ENCODE data around the gene KCNN4. TPM values are rescaled to one million over a fixed set of nuclear protein-coding genes. Genes with fewer than 3 reads are reported as not detected.
A peak's percentile ranks its signal among the peaks of the same experiment; 100 is the strongest.

KCNN4 gene
- total RNA-seq, 4 donors from 2014 or later, result 26.5 to 72.2 (median 37.4) TPM; not detected in 1

DNA sequence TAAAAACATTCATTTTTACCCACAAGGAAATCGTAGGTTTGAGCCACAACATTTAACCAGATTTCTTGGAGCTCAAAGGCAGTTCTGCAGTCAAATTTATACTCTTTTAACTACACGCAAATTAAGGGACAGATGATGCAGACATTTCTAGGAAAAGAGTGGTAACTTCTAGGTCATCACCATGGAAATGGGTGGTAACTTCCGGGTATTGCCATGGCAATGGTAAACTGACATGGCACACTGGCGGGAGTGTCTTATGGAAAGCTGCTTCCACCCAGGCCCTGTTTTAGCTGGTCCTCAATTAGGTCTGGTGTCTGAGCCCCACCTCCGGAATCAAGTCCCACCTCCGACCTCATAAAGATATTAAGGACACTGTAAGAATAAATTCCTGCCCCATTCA, 31.9 kb upstream of the KCNN4 start:
- H3K27ac ChIP-seq, result no peak overlapping the region
- in situ Hi-C loops (cut with MboI; ENCODE audit: low pct_ligation_motif_present in 1 of 4, low pct_unique_long_range_greater_than_20kb in 1 of 4, low sequenced_read_pairs in 3 of 4) (loop anchor here in 1 of 4 donors (25.0 kb wide), 1 partner anchor 375 kb away; no protein-coding TSS in a partner anchor), intact Hi-C loops (cut with DNase I; ENCODE audit: low total_unique reads) (no loop called here)
- H3K27me3 ChIP-seq, result no peaks in the 10 kb centered on the region
- no peaks in the 10 kb centered on the region for H3K9me3 ChIP-seq
- H3K4me1 ChIP-seq, result no peaks in the 10 kb centered on the region
- no peaks in the 10 kb centered on the region for H3K36me3 ChIP-seq
- TF ChIP-seq POLR2A (IDR thresholded peaks at IDR 0.05), result no peak
- TF ChIP-seq, protein P1, sequence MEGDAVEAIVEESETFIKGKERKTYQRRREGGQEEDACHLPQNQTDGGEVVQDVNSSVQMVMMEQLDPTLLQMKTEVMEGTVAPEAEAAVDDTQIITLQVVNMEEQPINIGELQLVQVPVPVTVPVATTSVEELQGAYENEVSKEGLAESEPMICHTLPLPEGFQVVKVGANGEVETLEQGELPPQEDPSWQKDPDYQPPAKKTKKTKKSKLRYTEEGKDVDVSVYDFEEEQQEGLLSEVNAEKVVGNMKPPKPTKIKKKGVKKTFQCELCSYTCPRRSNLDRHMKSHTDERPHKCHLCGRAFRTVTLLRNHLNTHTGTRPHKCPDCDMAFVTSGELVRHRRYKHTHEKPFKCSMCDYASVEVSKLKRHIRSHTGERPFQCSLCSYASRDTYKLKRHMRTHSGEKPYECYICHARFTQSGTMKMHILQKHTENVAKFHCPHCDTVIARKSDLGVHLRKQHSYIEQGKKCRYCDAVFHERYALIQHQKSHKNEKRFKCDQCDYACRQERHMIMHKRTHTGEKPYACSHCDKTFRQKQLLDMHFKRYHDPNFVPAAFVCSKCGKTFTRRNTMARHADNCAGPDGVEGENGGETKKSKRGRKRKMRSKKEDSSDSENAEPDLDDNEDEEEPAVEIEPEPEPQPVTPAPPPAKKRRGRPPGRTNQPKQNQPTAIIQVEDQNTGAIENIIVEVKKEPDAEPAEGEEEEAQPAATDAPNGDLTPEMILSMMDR (IDR thresholded peaks at IDR 0.05), result no peak
- 40 to 61% methylated on average over 4 to 6 of the region's 6 CpGs for WGBS, 2 donors (ENCODE audit: low coverage in 1 of 2)
- no peak for DNase-seq
- H3K4me3 ChIP-seq, result no peak overlapping the region

DNA sequence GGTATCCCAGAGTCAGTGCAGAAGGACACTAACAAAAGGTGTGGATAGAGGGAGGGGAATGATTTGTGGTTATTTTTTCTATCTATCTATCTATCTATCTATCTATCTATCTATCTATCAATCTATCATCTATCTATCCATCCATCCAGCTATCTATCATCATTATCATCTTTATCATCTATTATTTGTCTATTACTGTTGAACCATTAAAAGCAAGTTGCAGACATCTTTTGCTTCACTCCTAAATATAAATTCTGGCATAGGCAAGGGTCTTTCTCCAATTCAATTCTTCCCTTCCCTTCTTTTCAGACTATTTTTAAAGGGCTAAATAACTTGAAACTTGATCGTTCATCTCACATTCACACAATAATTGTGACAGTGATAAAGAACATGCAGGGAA, 31.5 kb upstream of the KCNN4 start:
- in situ Hi-C loops (cut with MboI; ENCODE audit: low pct_ligation_motif_present in 1 of 4, low pct_unique_long_range_greater_than_20kb in 1 of 4, low sequenced_read_pairs in 3 of 4), result loop anchor here in 1 of 4 donors (25.0 kb wide), 1 partner anchor 375 kb away; no protein-coding TSS in a partner anchor
- 58 to 76% methylated on average over 1 of the region's 1 CpG for WGBS, 2 donors (ENCODE audit: low coverage in 1 of 2)
- TF ChIP-seq POLR2A (IDR thresholded peaks at IDR 0.05), result no peak
- TF ChIP-seq, protein P1 (IDR thresholded peaks at IDR 0.05), result no peak
- no peak for TF ChIP-seq EP300 (IDR thresholded peaks at IDR 0.05; ENCODE audit: low read depth)
- no peak for TF ChIP-seq POLR2AphosphoS5 (IDR thresholded peaks at IDR 0.05)

DNA sequence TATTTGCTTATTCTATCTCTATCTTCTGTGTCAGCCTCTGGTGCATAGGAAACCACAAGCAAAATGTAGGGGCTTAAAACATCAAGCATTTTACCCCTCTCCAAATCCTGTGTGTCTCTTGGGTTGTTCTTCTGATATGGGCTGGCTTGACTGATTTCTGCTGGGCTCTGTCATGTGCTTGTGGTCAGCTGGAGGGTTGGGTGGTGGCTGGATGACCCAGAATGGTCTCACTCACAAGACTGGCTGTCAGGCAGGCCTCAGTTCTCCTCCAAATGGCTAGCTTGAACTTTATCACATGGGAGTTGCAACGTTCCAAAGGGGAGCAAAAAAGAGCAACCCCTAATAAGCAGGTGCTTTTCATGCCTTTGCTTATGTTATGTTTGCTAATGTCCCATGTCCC, 31.1 kb upstream of the KCNN4 start:
- TF ChIP-seq POLR2A (IDR thresholded peaks at IDR 0.05) (no peak), POLR2AphosphoS5 (IDR thresholded peaks at IDR 0.05) (no peak), EP300 (IDR thresholded peaks at IDR 0.05; ENCODE audit: low read depth) (no peak)
- TF ChIP-seq, protein P1 (IDR thresholded peaks at IDR 0.05), result no peak
- intact Hi-C loops (cut with DNase I; ENCODE audit: low total_unique reads), result no loop called here
- Histone ChIP-seq H3K4me3 (no peak overlapping the region), H3K9me3 (no peaks in the 10 kb centered on the region), H3K27me3 (no peaks in the 10 kb centered on the region), H3K36me3 (no peaks in the 10 kb centered on the region), H3K4me1 (no peaks in the 10 kb centered on the region), H3K27ac (no peak overlapping the region)
- WGBS, 2 donors (ENCODE audit: low coverage in 1 of 2), result 20 to 29% methylated on average over 1 of the region's 1 CpG
- DNase-seq, result no peak
- in situ Hi-C loops (cut with MboI; ENCODE audit: low pct_ligation_motif_present in 1 of 4, low pct_unique_long_range_greater_than_20kb in 1 of 4, low sequenced_read_pairs in 3 of 4), result loop anchor here in 1 of 4 donors (25.0 kb wide), 1 partner anchor 375 kb away; no protein-coding TSS in a partner anchor

More for the DNA sequence above, 31.5 kb upstream of the KCNN4 start:
- intact Hi-C loops (cut with DNase I; ENCODE audit: low total_unique reads), result no loop called here
- Histone ChIP-seq H3K36me3 (no peaks in the 10 kb centered on the region), H3K4me3 (no peak overlapping the region), H3K27ac (no peak overlapping the region), H3K4me1 (no peaks in the 10 kb centered on the region), H3K27me3 (no peaks in the 10 kb centered on the region), H3K9me3 (no peaks in the 10 kb centered on the region)
- no peak for DNase-seq

DNA sequence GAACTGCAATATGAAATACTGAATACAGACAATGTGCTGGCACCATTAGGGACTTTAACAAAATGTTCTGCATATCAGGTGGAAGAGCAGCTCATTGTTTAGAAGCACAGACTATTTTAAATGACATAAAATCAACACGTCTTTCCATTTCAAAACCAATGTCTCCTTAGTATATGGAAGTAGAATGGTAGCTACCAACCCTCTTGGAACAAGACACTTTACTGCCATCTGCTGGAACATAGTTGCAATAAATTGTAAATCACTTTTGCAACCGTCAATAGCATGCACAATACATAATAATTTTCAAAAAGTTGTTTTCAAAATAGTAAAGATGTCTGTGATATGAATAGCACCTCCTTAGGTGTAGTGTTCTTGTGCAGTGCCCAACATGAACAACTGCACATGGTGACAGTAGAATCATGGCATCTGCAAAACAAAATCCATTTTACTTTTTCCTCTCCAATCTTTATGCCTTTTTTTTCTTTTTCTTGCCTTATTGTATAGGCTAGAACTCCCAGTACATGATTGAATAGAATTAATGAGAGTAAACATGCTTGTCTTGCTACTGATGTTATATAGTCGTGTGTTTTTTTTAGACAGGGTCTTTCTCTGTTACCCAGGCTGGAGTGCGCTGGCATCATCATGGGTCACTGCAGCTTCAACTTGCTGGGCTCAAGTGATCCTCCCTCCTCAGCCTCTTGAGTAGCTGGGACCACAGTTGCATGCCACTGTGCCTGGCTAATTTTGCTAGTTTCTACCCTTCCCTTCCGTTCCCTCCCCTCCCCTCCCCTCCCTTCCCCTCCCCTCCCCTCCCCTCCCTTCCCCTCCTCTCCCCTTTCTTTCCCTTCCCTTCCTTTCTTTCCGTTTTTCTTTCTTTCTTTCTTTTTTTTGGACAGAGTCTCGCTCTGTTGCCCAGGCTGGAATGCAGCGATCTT, 29.3 kb upstream of the KCNN4 start:
- no peak for DNase-seq
- Histone ChIP-seq H3K36me3 (no peaks in the 10 kb centered on the region), H3K4me3 (no peak overlapping the region), H3K4me1 (no peaks in the 10 kb centered on the region), H3K27ac (no peak overlapping the region), H3K27me3 (no peaks in the 10 kb centered on the region), H3K9me3 (no peaks in the 10 kb centered on the region)
- TF ChIP-seq, protein P1 (IDR thresholded peaks at IDR 0.05), result peak; percentile 47 to 58 (median 57)
- no peak for TF ChIP-seq POLR2A (IDR thresholded peaks at IDR 0.05)
- WGBS, 2 donors (ENCODE audit: low coverage in 1 of 2), result 29 to 43% methylated on average over 7 to 8 of the region's 8 CpGs
- intact Hi-C loops (cut with DNase I; ENCODE audit: low total_unique reads), result no loop called here
- in situ Hi-C loops (cut with MboI; ENCODE audit: low pct_ligation_motif_present in 1 of 4, low pct_unique_long_range_greater_than_20kb in 1 of 4, low sequenced_read_pairs in 3 of 4), result loop anchor here in 1 of 4 donors (25.0 kb wide), 1 partner anchor 373 kb away; no protein-coding TSS in a partner anchor

Data from transverse colon (tissue), 4 donors.